HG03565 (cell line): Measurements from ENCODE around the gene AKR1B15.

Experiments
- ATAC-seq: cut with Tn5 transposase; IDR thresholded peaks from one replicate; pipeline ENCODE4 v1.9.1; 2021; ENCODE audit warnings: mild to moderate bottlenecking, moderate library complexity; ENCODE audit not compliant: unreplicated experiment

AKR1B15 gene

GRCh38 chr7:134611611-134612151 is 62.8 kb downstream of the AKR1B15 start:
- ATAC-seq, result no peak

GRCh38 chr7:134612197-134612596 is 63.3 kb downstream of the AKR1B15 start:
- no peak for ATAC-seq

GRCh38 chr7:134613623-134614347 is 64.9 kb downstream of the AKR1B15 start:
- ATAC-seq, result no peak

- no peak for ATAC-seq
Measured at GRCh38 chr7:134616611-134617010, 67.7 kb downstream of the AKR1B15 start.

GRCh38 chr7:134618756-134619530 is 70.0 kb downstream of the AKR1B15 start:
- no peak for ATAC-seq

GRCh38 chr7:134619627-134620331 is 70.9 kb downstream of the AKR1B15 start:
- ATAC-seq, result no peak

- no peak for ATAC-seq
Measured at GRCh38 chr7:134622303-134622995, 73.5 kb downstream of the AKR1B15 start.

GRCh38 chr7:134623193-134623592 is 74.3 kb downstream of the AKR1B15 start:
- no peak for ATAC-seq

- no peak for ATAC-seq
Measured at GRCh38 chr7:134625550-134625949, 76.6 kb downstream of the AKR1B15 start.

- no peak for ATAC-seq
Measured at GRCh38 chr7:134627109-134627774, 78.3 kb downstream of the AKR1B15 start.

GRCh38 chr7:134627775-134628153 is 78.9 kb downstream of the AKR1B15 start:
- ATAC-seq, result no peak

- no peak for ATAC-seq
Measured at GRCh38 chr7:134629445-134629844, 80.5 kb downstream of the AKR1B15 start.
